HepG2 (cell line): ENCODE measurements around the gene AOX1. TPM values are rescaled to one million over a fixed set of nuclear protein-coding genes. Genes with fewer than 3 reads are reported as not detected.

ENCODE experiments used
- ATAC-seq: fragments of 200-7000 bp; cut with Tn5 transposase; 3 replicates; pipeline ENCODE4 v1.9.1; 2020; ENCODE audit warnings: mild to moderate bottlenecking, moderate library complexity
- BruUV-seq: library from RNA; stranded (reverse); fragments of 400-500 nt; replicated peaks from 2 replicates; lab custom pipeline; 2021; lab: Mats Ljungman, UMichigan
- CTCF ChIA-PET: fragments of 300-600 bp; formaldehyde crosslinking; extraction: SDS; loops from one replicate; lab custom pipeline; 2021; ENCODE audit warnings: low total read pairs, inconsistent platforms, low intra/inter-chr PET ratio; lab: Yijun Ruan, JAX
- POLR2A ChIA-PET: fragments of 350-600 bp; sonication (Branson Sonifier 250); formaldehyde crosslinking; loops from one replicate; lab custom pipeline; 2020; ENCODE audit warnings: antibody characterized with exemption, inconsistent platforms; lab: Yijun Ruan, JAX
- DNase-seq: peaks from one replicate; pipeline ENCODE4 v3.0.0-alpha.2; 2015; ENCODE audit warnings: low spot score
- FAIRE-seq: peaks from 3 replicates; lab custom pipeline; 2011; peaks lifted over from hg19 to GRCh38; lab: Jason Lieb, UNC
- H2AFZ ChIP-seq: one replicate; pipeline ENCODE4 v1.6.1; 2011; ENCODE audit warnings: low read length, inconsistent platforms
- H3K27ac ChIP-seq: fragments of 300-600 bp; 3 replicates; pipeline ENCODE4 v1.8.0; 2011; ENCODE audit warnings: mixed run types, mild to moderate bottlenecking, mixed read lengths, low read length, inconsistent platforms; ENCODE audit not compliant: insufficient read depth; ENCODE audit errors: extremely low read length
- H3K27me3 ChIP-seq, 2 experiments: fragments of 200-600 bp in 1 of 2; 2 replicates in 1 of 2; 3 replicates in 1 of 2; pipeline versions ENCODE4 v1.6.0 to v1.8.0; 2011; ENCODE audit warnings: low read length in 2 of 2, mild to moderate bottlenecking in 2 of 2, moderate library complexity in 2 of 2, inconsistent platforms in 1 of 2; ENCODE audit not compliant: insufficient read depth in 2 of 2, control insufficient read depth in 1 of 2
- H3K36me3 ChIP-seq, 2 experiments: fragments of 200-600 bp in 1 of 2; replicated peaks in 1 of 2; 2 replicates in 1 of 2; 3 replicates in 1 of 2; pipeline versions ENCODE4 v1.5.1 to v1.8.0; 2011; ENCODE audit warnings: low read length in 2 of 2, inconsistent platforms in 1 of 2; ENCODE audit not compliant: insufficient read depth in 2 of 2, control insufficient read depth in 1 of 2
- H3K4me1 ChIP-seq: 2 replicates; pipeline ENCODE4 v1.5.1; 2012; ENCODE audit warnings: low read length, inconsistent platforms; ENCODE audit not compliant: insufficient read depth
- H3K4me2 ChIP-seq: 2 replicates; pipeline ENCODE4 v1.6.0; 2011; ENCODE audit warnings: low read depth, low read length, inconsistent platforms
- H3K4me3 ChIP-seq, 3 experiments: fragments of 200-600 bp in 1 of 3; sonication (generic), shearing (Covaris generic) in 1 of 3; replicated peaks in 1 of 3; 2 replicates each; pipeline ENCODE4 v1.5.1; 2011 to 2016; ENCODE audit warnings: low read length in 3 of 3, inconsistent platforms in 2 of 3, low read depth in 2 of 3, mild to moderate bottlenecking in 2 of 3, control low read depth in 1 of 3, mixed read lengths in 1 of 3; ENCODE audit not compliant: insufficient read depth in 1 of 3
- H3K79me2 ChIP-seq: one replicate; pipeline ENCODE4 v1.6.1; 2011; ENCODE audit warnings: low read length, inconsistent platforms; ENCODE audit not compliant: insufficient read depth
- H3K9ac ChIP-seq: 2 replicates; pipeline ENCODE4 v1.6.0; 2011; ENCODE audit warnings: mild to moderate bottlenecking, low read depth, low read length, inconsistent platforms; ENCODE audit not compliant: insufficient read depth
- H3K9me3 ChIP-seq: 2 replicates; pipeline ENCODE4 v1.5.1; 2012; ENCODE audit warnings: mild to moderate bottlenecking, low read length
- H4K20me1 ChIP-seq: 2 replicates; pipeline ENCODE4 v1.6.0; 2011; ENCODE audit warnings: inconsistent platforms, mild to moderate bottlenecking, low read length, moderate library complexity; ENCODE audit not compliant: insufficient read depth
- ARID2 ChIP-seq: sonication (generic); formaldehyde crosslinking; IDR thresholded peaks from 2 replicates; pipeline ENCODE4 v1.8.1; 2022; ENCODE audit warnings: mild to moderate bottlenecking, missing genetic modification reagents, borderline replicate concordance
- DPF2 ChIP-seq: sonication (generic); formaldehyde crosslinking; IDR thresholded peaks from 2 replicates; pipeline ENCODE4 v1.4.0; 2020; ENCODE audit warnings: mild to moderate bottlenecking, low read depth, missing genetic modification reagents, borderline replicate concordance
- ETV5 ChIP-seq: IDR thresholded peaks from 2 replicates; pipeline ENCODE4 v1.6.1; 2018; ENCODE audit warnings: missing biosample characterization, missing genetic modification reagents, inconsistent platforms, borderline replicate concordance
- IKZF4 ChIP-seq: sonication (generic); formaldehyde crosslinking; IDR thresholded peaks from 2 replicates; pipeline ENCODE4 v1.5.1; 2020; ENCODE audit warnings: borderline replicate concordance, mild to moderate bottlenecking, low read depth, missing genetic modification reagents; ENCODE audit errors: not compliant biosample characterization
- JUN ChIP-seq: sonication (generic); formaldehyde crosslinking; IDR thresholded peaks from 2 replicates; pipeline ENCODE4 v1.4.0; 2020; ENCODE audit warnings: mild to moderate bottlenecking, missing genetic modification reagents
- KAT2B ChIP-seq: fragments of 150-350 bp; IDR thresholded peaks from 2 replicates; pipeline ENCODE4 v1.6.1; 2014; ENCODE audit warnings: low read depth, low read length, borderline replicate concordance
- PAXIP1 ChIP-seq: sonication (generic); formaldehyde crosslinking; conservative IDR thresholded peaks from 2 replicates; pipeline ENCODE4 v1.4.0; 2020; ENCODE audit warnings: mild to moderate bottlenecking, missing genetic modification reagents, moderate library complexity
- ZBTB2 ChIP-seq: sonication (generic); formaldehyde crosslinking; IDR thresholded peaks from 2 replicates; pipeline ENCODE4 v1.8.0; 2022; ENCODE audit warnings: low read depth, missing genetic modification reagents
- ZNF224 ChIP-seq: sonication (generic); formaldehyde crosslinking; IDR thresholded peaks from 2 replicates; pipeline ENCODE4 v1.5.0; 2020; ENCODE audit warnings: mild to moderate bottlenecking, missing genetic modification reagents
- WGBS: methylation state at CpG from one replicate; pipeline ENCODE4 v1.1.6; 2017; ENCODE audit warnings: low lambda C conversion rate; 5-methylcytosine and 5-hydroxymethylcytosine counted together
- in situ Hi-C: cut with HindIII; loops from 2 replicates; pipeline ENCODE4 v1.10.0; 2017; ENCODE audit warnings: low pct_unique_long_range_greater_than_20kb; ENCODE audit not compliant: extremely low pct_ligation_motif_present
- intact Hi-C: fragments of 100-400 bp; cut with micrococcal nuclease; formaldehyde crosslinking; loops from one replicate; pipeline ENCODE4 v1.10.0; 2022; ENCODE audit not compliant: unreplicated experiment
- polyA plus RNA-seq, 8 experiments: library from polyadenylated mRNA; depleted of rRNA in 3 of 8; stranded (reverse) in 7 of 8; unstranded in 1 of 8; fragments of >200 nt; fragmentation: Illumina TruSeq in 4 of 8; extraction: Trizol in 4 of 8; gene quantifications; 2 replicates each; pipeline versions ENCODE4 v1.2.1 to v1.2.3, GENCODE V29; 2011 to 2016; ENCODE audit warnings: low read depth in 4 of 8, missing spikeins in 1 of 8, mixed read lengths in 1 of 8; ENCODE audit not compliant: insufficient read depth in 1 of 8
- total RNA-seq, 5 experiments: library from RNA; depleted of rRNA; stranded (reverse); fragments of >200 nt; fragmentation: Illumina TruSeq; extraction: Trizol; gene quantifications; 2 replicates each; pipeline ENCODE4 v1.2.3, GENCODE V29; 2016; ENCODE audit warnings: low read depth in 1 of 5

Gene AOX1
- total and polyA plus RNA-seq, 2 of the 13 experiments (the other 11 are each of a cell fraction or from before 2014, with no cell fraction given) = 9.2 to 18.0 TPM

GRCh38 chr2:200615247-200615646 lies 29.4 kb downstream of the AOX1 start (continued):
- TF ChIP-seq ETV5 = peak; percentile 70; the same call in 1 of the 2 replicates
- TF ChIP-seq IKZF4 = no peak
- no peak for TF ChIP-seq ARID2 (CRISPR knock-in tag)
- no peak for TF ChIP-seq ZBTB2 (CRISPR knock-in tag)
- TF ChIP-seq JUN (CRISPR knock-in tag) = 0 out of 2 replicates have a peak, but pooled peaks have one; percentile 43
- peak; percentile 43; the same call in 1 of the 2 replicates for TF ChIP-seq DPF2 (CRISPR knock-in tag)
- TF ChIP-seq PAXIP1 (CRISPR knock-in tag) = 0 out of 2 replicates have a peak, but pooled peaks have one; percentile 19

GRCh38 chr2:200616193-200616592 lies 30.4 kb downstream of the AOX1 start:
- 97% methylated on average over 5 of the region's 5 CpGs for WGBS
- no peak for FAIRE-seq
- TF ChIP-seq ZNF224 (CRISPR knock-in tag) (no peak), KAT2B (no peak)
- H3K9me3 ChIP-seq = no peaks in the 10 kb centered on the region
- H3K4me2 ChIP-seq = no peak overlapping the region
- CTCF ChIA-PET = no interaction called here
- intact Hi-C loops = no loop called here
- H3K79me2 ChIP-seq = no peaks in the 10 kb centered on the region
- no peaks in the 10 kb centered on the region for H4K20me1 ChIP-seq
- ATAC-seq = no peak; the same call in 2 of the 3 replicates
- POLR2A ChIA-PET = interaction anchor here (0.7 to 4.4 kb wide), 3 partner anchors 12 to 30 kb away, joined by 3 to 33 read pairs (median 29); partner anchors contain the start of gene AOX1
- no peak overlapping the region for H3K27ac ChIP-seq
- no peak for DNase-seq
- no peak overlapping the region for H2AFZ ChIP-seq
- no peak overlapping the region for H3K9ac ChIP-seq
- H3K27me3 ChIP-seq = no peaks in the 10 kb centered on the region
- no TSS peak for BruUV-seq
- 0 out of 5 replicates have a peak, but pooled peaks cover 0 to 1% of the 10 kb centered on the region in 2 experiments for H3K36me3 ChIP-seq
- peaks cover 22% of the 10 kb centered on the region for H3K4me1 ChIP-seq
- in situ Hi-C loops = no loop called here
- no peak overlapping the region for H3K4me3 ChIP-seq
